CD4-positive, alpha-beta T cell treated with Interleukin-4 for 1 hour (primary cell): Measurements from ENCODE around the gene GNPTG.
A peak's percentile ranks its signal among the peaks of the same experiment; 100 is the strongest.

ENCODE experiments used
- DNase-seq, 2 donors: peaks; one replicate each; pipeline ENCODE4 v3.0.0-alpha.2; 2020 to 2022

GNPTG gene

GRCh38 chr16:1349351-1349750 lies 2.4 kb upstream of the GNPTG start:
- no peak for DNase-seq

GRCh38 chr16:1349951-1350350 lies 1.8 kb upstream of the GNPTG start:
- no peak for DNase-seq

- no peak for DNase-seq
Observed at GRCh38 chr16:1350691-1351090, 1.0 kb upstream of the GNPTG start.

- no peak for DNase-seq
Observed at GRCh38 chr16:1351215-1351581, 533 bp upstream of the GNPTG start.

- DNase-seq, result no peak
Observed at GRCh38 chr16:1354815-1355540, 3.2 kb downstream of the GNPTG start.

- no peak for DNase-seq
Observed at GRCh38 chr16:1355591-1355990, 3.9 kb downstream of the GNPTG start.

- DNase-seq, result no peak
Observed at GRCh38 chr16:1356061-1356900, 4.5 kb downstream of the GNPTG start.

- no peak for DNase-seq
Observed at GRCh38 chr16:1357906-1358566, 6.3 kb downstream of the GNPTG start.

- DNase-seq, result no peak
Observed at GRCh38 chr16:1361685-1362360, 10.1 kb downstream of the GNPTG start.

GRCh38 chr16:1362807-1363206 lies 11.1 kb downstream of the GNPTG start:
- DNase-seq, result no peak

- DNase-seq, result peak; percentile 62 to 67
Observed at GRCh38 chr16:1363501-1364041, 11.8 kb downstream of the GNPTG start.

- DNase-seq, result no peak
Observed at GRCh38 chr16:1364510-1364909, 12.8 kb downstream of the GNPTG start.

GRCh38 chr16:1366060-1366711 lies 14.5 kb downstream of the GNPTG start:
- no peak for DNase-seq

GRCh38 chr16:1366712-1367299 lies 15.1 kb downstream of the GNPTG start:
- DNase-seq, result no peak

- no peak for DNase-seq
Observed at GRCh38 chr16:1367486-1368174, 15.9 kb downstream of the GNPTG start.

- DNase-seq, result no peak
Observed at GRCh38 chr16:1371054-1371978, 19.6 kb downstream of the GNPTG start.

GRCh38 chr16:1372292-1372950 lies 20.7 kb downstream of the GNPTG start:
- DNase-seq, result no peak

GRCh38 chr16:1374418-1375297 lies 22.9 kb downstream of the GNPTG start:
- DNase-seq, result no peak

GRCh38 chr16:1375298-1375640 lies 23.5 kb downstream of the GNPTG start:
- no peak for DNase-seq
